AG09319 (cell line): ENCODE data around the gene ICE1.
"Not testable (repeated sequence)": the region's sequence is repeated elsewhere in the genome, so short reads cannot be mapped to it uniquely, and the experiment has no call there.

Experiments used
- DNase-seq: peaks from one replicate; pipeline ENCODE4 v3.0.0-alpha.2; 2010; ENCODE audit warnings: low read depth; ENCODE audit errors: extremely low read depth
- CTCF ChIP-seq: IDR thresholded peaks from 2 replicates; pipeline ENCODE4 v1.5.1; 2011; ENCODE audit warnings: low read depth, mild to moderate bottlenecking, inconsistent platforms, low read length, moderate library complexity

ICE1 gene

DNA sequence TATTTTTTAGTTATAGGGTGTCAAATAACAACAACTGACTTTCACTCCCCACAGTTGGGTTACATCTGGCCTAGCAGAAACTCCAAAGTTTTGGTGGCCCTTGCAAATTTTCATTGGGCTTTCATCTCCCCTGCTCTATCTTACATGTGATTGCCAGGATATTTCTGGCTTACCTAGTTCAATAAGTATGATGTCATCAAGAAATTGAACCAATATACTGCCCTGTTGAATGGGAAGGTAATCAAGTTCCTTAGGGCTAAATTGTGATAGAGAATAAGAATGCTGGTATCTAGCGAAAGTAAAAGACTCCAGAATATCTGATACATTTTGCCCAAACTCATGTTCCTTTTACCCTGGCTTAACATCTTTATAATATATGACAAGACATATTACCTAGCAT lies 17.0 kb upstream of the ICE1 start:
- TF ChIP-seq CTCF = no peak

DNA sequence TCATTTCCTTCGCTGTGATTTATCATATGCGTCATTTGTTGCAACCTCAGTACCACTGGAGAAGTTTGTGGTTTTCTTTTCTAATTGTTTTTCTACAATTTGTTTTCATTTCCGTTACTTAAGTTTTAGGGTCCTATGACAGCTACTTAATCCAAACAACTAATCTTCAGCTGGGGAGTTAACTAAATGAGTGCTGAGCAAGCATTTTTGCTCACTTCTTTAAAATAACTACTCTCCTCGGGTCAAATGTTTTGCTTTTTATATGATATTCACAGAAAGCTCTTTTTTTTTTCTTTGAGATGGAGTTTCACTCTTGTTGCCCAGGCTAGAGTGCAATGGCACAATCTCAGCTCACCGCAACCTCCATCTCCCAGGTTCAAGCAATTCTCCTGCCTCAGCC lies 14.6 kb upstream of the ICE1 start:
- TF ChIP-seq CTCF = no peak
- no peak for DNase-seq

More for the DNA sequence above, 17.0 kb upstream of the ICE1 start:
- no peak for DNase-seq

- no peak for DNase-seq
- TF ChIP-seq CTCF = no peak
These were observed 13.2 kb upstream of the ICE1 start for GRCh38 chr5:5409151-5409810.

GRCh38 chr5:5413856-5414255 lies 8.6 kb upstream of the ICE1 start:
- not testable (repeated sequence) for DNase-seq

GRCh38 chr5:5414999-5415398 lies 7.5 kb upstream of the ICE1 start:
- DNase-seq = no peak
- TF ChIP-seq CTCF = no peak

GRCh38 chr5:5416733-5417132 lies 5.7 kb upstream of the ICE1 start:
- no peak for DNase-seq
- TF ChIP-seq CTCF = no peak

- no peak for DNase-seq
- no peak for TF ChIP-seq CTCF
These were observed 4.5 kb upstream of the ICE1 start for GRCh38 chr5:5418006-5418405.

DNA sequence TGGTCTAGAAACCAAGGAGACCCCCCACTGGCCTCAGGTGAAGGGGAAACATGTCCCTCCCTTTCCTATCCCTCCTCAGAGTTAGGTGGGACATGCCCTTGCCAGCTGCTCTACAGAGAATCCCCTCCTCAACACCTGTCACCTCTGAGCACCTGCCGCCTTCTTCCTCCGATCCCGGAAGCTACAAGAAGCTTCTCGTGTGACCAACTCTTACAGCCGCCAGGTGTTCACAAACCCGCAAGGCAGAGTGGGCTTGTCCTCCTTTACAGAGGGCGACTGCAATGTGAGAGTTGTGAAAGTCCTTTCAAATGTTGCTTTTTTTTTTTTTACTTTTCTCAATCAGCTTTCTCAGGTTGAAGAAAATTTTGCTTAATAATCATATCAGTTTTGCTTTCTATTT lies 3.7 kb upstream of the ICE1 start:
- DNase-seq = no peak
- no peak for TF ChIP-seq CTCF
